Measurements from ENCODE around the gene PDK2. TPM values are rescaled to one million over a fixed set of nuclear protein-coding genes. Genes with fewer than 3 reads are reported as not detected.

The PDK2 gene
- total and polyA plus RNA-seq, 2 of the 4 experiments (the other 2 are of a cell fraction) = 26.7 to 104 TPM

- TF ChIP-seq RFX5 (IDR thresholded peaks at IDR 0.05; ENCODE audit: low read depth, low read length) (no peak), CHD1 (IDR thresholded peaks at IDR 0.05; ENCODE audit: low read depth, low read length) (no peak)
Observed at GRCh38 chr17:50130559-50131305, 35.6 kb downstream of the PDK2 start (continued).

- dilution Hi-C loops (cut with HindIII; ENCODE audit: low sequenced_read_pairs, unreplicated experiment) (no loop called here), in situ Hi-C loops (cut with MboI; ENCODE audit: low sequenced_read_pairs) (no loop called here), intact Hi-C loops (cut with micrococcal nuclease) (no loop called here)
- no peak overlapping the region for H4K8ac ChIP-seq (ENCODE audit: low read depth in 2 of 2, low read length in 2 of 2)
- peaks cover 20% of the 10 kb centered on the region for H3K4me1 ChIP-seq (ENCODE audit: control insufficient read depth, insufficient read depth, low read length)
- H2BK20ac ChIP-seq (ENCODE audit: low read depth, low read length) = no peak overlapping the region
- no peak overlapping the region for H4K91ac ChIP-seq (ENCODE audit: insufficient read depth, low read depth, low read length)
- H3K36me3 ChIP-seq (ENCODE audit: control insufficient read depth, insufficient read depth, low read length) = peaks cover 29% of the 10 kb centered on the region
- H2BK15ac ChIP-seq (ENCODE audit: low read depth, low read length) = no peak overlapping the region
- BruUV-seq (replicated peaks) = no TSS peak
- no peak overlapping the region for H4K5ac ChIP-seq (ENCODE audit: low read depth, low read length)
- DNase-seq (no peak), ATAC-seq (ENCODE audit: low read depth) (no peak)
- no peak overlapping the region for H3K9ac ChIP-seq (ENCODE audit: low read depth, low read length)
- peaks cover 22% of the 10 kb centered on the region for H4K20me1 ChIP-seq (ENCODE audit: insufficient read depth, low read length)
- H2BK120ac ChIP-seq (ENCODE audit: low read depth, low read length) = no peak overlapping the region
- no peak overlapping the region for H3K14ac ChIP-seq (replicated peaks; ENCODE audit: low read depth, low read length)
- no peak overlapping the region; the same call in 1 of the 2 replicates for H3K4ac ChIP-seq (ENCODE audit: low read depth, low read length)
- peaks cover 9 to 52% of the 10 kb centered on the region in 2 experiments; a peak in 3 of 4 replicates for H3K79me1 ChIP-seq (ENCODE audit: low read depth in 1 of 2, low read length in 2 of 2)
- WGBS, 2 experiments (ENCODE audit: extremely low coverage in 2 of 2, insufficient read length in 1 of 2) = no CpG with 5 or more reads among the region's 6 CpGs
- H3K18ac ChIP-seq (ENCODE audit: low read depth, low read length) = no peak overlapping the region
- no peak overlapping the region for H2AK5ac ChIP-seq (ENCODE audit: low read depth, low read length)
- H3K4me3 ChIP-seq (ENCODE audit: insufficient read depth, low read depth, low read length) = no peak overlapping the region
- CTCF ChIA-PET = interaction anchor here (0.9 kb wide), 1 partner anchor 30 kb away, joined by 3 read pairs; no protein-coding TSS in a partner anchor
- POLR2A ChIA-PET (ENCODE audit: unreplicated experiment) = interaction anchor here (0.6 kb wide), 1 partner anchor 67 kb away, joined by 9 read pairs; no protein-coding TSS in a partner anchor
- no peak overlapping the region for H2BK5ac ChIP-seq (ENCODE audit: low read depth, low read length, poor library complexity, severe bottlenecking)
- no peaks in the 10 kb centered on the region for H3K9me3 ChIP-seq (ENCODE audit: control insufficient read depth, insufficient read depth, low read length)
- no peak overlapping the region for H3K56ac ChIP-seq (ENCODE audit: extremely low read depth, insufficient read depth, low read length)
- no peak overlapping the region for H3K4me2 ChIP-seq (ENCODE audit: low read depth, low read length)
- H3K27me3 ChIP-seq (ENCODE audit: control insufficient read depth, insufficient read depth, low read length) = no peaks in the 10 kb centered on the region
- peak overlapping the region; percentile 51 for H2AK9ac ChIP-seq (replicated peaks; ENCODE audit: low read depth, low read length, poor library complexity)
- no peak overlapping the region for H3K27ac ChIP-seq (ENCODE audit: insufficient read depth, low read length)
- no peak overlapping the region for H2AFZ ChIP-seq (replicated peaks; ENCODE audit: low read length, poor library complexity)
- TF ChIP-seq MXI1 (IDR thresholded peaks at IDR 0.05; ENCODE audit: borderline replicate concordance, low read depth, low read length) (no peak), MAFK (IDR thresholded peaks at IDR 0.05; ENCODE audit: low read depth, low read length) (no peak), SMC3 (IDR thresholded peaks at IDR 0.05; ENCODE audit: low read depth, low read length) (no peak), POLR2A (IDR thresholded peaks at IDR 0.05; ENCODE audit: low read depth, low read length) (no peak), RAD21 (IDR thresholded peaks at IDR 0.05; ENCODE audit: low read length) (no peak), ELK1 (IDR thresholded peaks at IDR 0.05; ENCODE audit: borderline replicate concordance, low read depth, low read length) (no peak)
- H3K9me1 ChIP-seq (ENCODE audit: insufficient read depth, low read length) = peaks cover 12% of the 10 kb centered on the region
- no peak overlapping the region for H3K23ac ChIP-seq (ENCODE audit: low read depth, low read length)
Observed at GRCh38 chr17:50132104-50132794, 37.1 kb downstream of the PDK2 start.
